RWPE1 (cell line): ENCODE measurements around the gene HSPA14.
A peak's percentile ranks its signal among the peaks of the same experiment; 100 is the strongest.

ENCODE experiments used
- CTCF ChIA-PET: fragments of 350-600 bp; sonication (Branson Sonifier 250); formaldehyde crosslinking; extraction: SDS; loops from one replicate; lab custom pipeline; 2021; lab: Yijun Ruan, JAX
- POLR2A ChIA-PET: fragments of 400-600 bp; formaldehyde crosslinking; extraction: SDS; loops from one replicate; lab custom pipeline; 2020; ENCODE audit warnings: antibody characterized with exemption; ENCODE audit not compliant: low non-redundant PET; lab: Yijun Ruan, JAX
- DNase-seq: peaks from one replicate; pipeline ENCODE4 v3.0.0; 2012; ENCODE audit warnings: low spot score
- H3K27ac ChIP-seq: fragments of 450-650 bp; 2 replicates; pipeline ENCODE4 v1.5.1; 2017
- CTCF ChIP-seq: fragments of 450-650 bp; conservative IDR thresholded peaks from 2 replicates; pipeline ENCODE4 v1.5.1; 2017; ENCODE audit warnings: low read depth, mild to moderate bottlenecking

The HSPA14 gene

GRCh38 chr10:14836208-14836607 is 1.9 kb upstream of the HSPA14 start:
- CTCF ChIA-PET, result interaction anchor here (1.9 kb wide), 1 partner anchor 13 kb away, joined by 6 read pairs; no protein-coding TSS in a partner anchor
- no peak for DNase-seq
- POLR2A ChIA-PET, result interaction anchor here (0.6 kb wide), 1 partner anchor 1035 kb away, joined by 10 read pairs; no protein-coding TSS in a partner anchor

GRCh38 chr10:14837003-14837756 is 926 bp upstream of the HSPA14 start:
- TF ChIP-seq CTCF, result no peak
- CTCF ChIA-PET, result interaction anchor here (0.6 to 1.9 kb wide), 3 partner anchors 14 to 269 kb away, joined by 3 to 6 read pairs (median 6); no protein-coding TSS in a partner anchor
- DNase-seq, result no peak
- POLR2A ChIA-PET, result no interaction called here
- peak overlapping the region; percentile 87 for H3K27ac ChIP-seq

More at GRCh38 chr10:14836208-14836607, 1.9 kb upstream of the HSPA14 start:
- H3K27ac ChIP-seq, result peak overlapping the region; percentile 35; the same call in 1 of the 2 replicates
- TF ChIP-seq CTCF, result no peak

- TF ChIP-seq CTCF, result no peak
- ChIA-PET POLR2A (no interaction called here), CTCF (no interaction called here)
- H3K27ac ChIP-seq, result peak overlapping the region; percentile 87
- DNase-seq, result peak; percentile 32
Observed at GRCh38 chr10:14838582-14839304, 637 bp downstream of the HSPA14 start.

- no peak for DNase-seq
- ChIA-PET POLR2A (no interaction called here), CTCF (no interaction called here)
- peak overlapping the region; percentile 87 for H3K27ac ChIP-seq
- TF ChIP-seq CTCF, result no peak
Observed at GRCh38 chr10:14839305-14839695, 1.2 kb downstream of the HSPA14 start.

- CTCF ChIA-PET, result no interaction called here
Observed at GRCh38 chr10:14840178-14840577, 2.1 kb downstream of the HSPA14 start.

More at GRCh38 chr10:14840178-14840577, 2.1 kb downstream of the HSPA14 start:
- DNase-seq, result no peak
- no peak for TF ChIP-seq CTCF
- POLR2A ChIA-PET, result no interaction called here
- H3K27ac ChIP-seq, result no peak overlapping the region
